HCT116 (cell line): ENCODE measurements around the gene IL10. TPM values are rescaled to one million over a fixed set of nuclear protein-coding genes. Genes with fewer than 3 reads are reported as not detected.

ENCODE experiments used
- ATAC-seq: fragments of 200-7000 bp; cut with Tn5 transposase; 2 replicates; pipeline ENCODE4 v1.9.1; 2020; ENCODE audit warnings: mild to moderate bottlenecking, moderate library complexity
- BruUV-seq: library from RNA; stranded (reverse); fragments of 400-500 nt; replicated peaks from 2 replicates; lab custom pipeline; 2021; lab: Mats Ljungman, UMichigan
- CTCF ChIA-PET: fragments of 300-600 bp; sonication (Branson Sonifier 250); formaldehyde crosslinking; loops from one replicate; lab custom pipeline; 2021; ENCODE audit warnings: antibody characterized with exemption; lab: Charles Lee
- POLR2A ChIA-PET: fragments of 300-600, 350-600 bp; sonication (Branson Sonifier 250); formaldehyde crosslinking; loops from one replicate; lab custom pipeline; 2021; ENCODE audit warnings: antibody characterized with exemption; lab: Charles Lee
- RAD21 ChIA-PET, 2 experiments: fragments of 300-600 bp; sonication (Branson Sonifier 250); formaldehyde crosslinking; loops; one replicate each; lab custom pipeline; 2023; ENCODE audit warnings: low total read pairs in 2 of 2; ENCODE audit not compliant: uncharacterized antibody in 2 of 2, unreplicated experiment in 2 of 2, low non-redundant PET in 1 of 2; lab: Charles Lee
- DNase-seq: peaks from one replicate; pipeline ENCODE4 v3.0.0-alpha.2; 2010; ENCODE audit warnings: low read depth, low spot score
- H2AFZ ChIP-seq: fragments of 200-600 bp; shearing (Covaris generic), sonication (generic); 2 replicates; pipeline ENCODE4 v1.6.1; 2017; ENCODE audit warnings: low read depth, mixed run types, mixed read lengths, antibody characterized with exemption, low read length; ENCODE audit not compliant: poor library complexity, severe bottlenecking
- H3K27ac ChIP-seq: 2 replicates; pipeline ENCODE4 v1.5.1; 2012; ENCODE audit warnings: low read depth, low read length
- H3K27me3 ChIP-seq: fragments of 200-600 bp; sonication (generic); 2 replicates; pipeline ENCODE4 v1.6.1; 2016; ENCODE audit warnings: mixed run types, low read length, mixed read lengths; ENCODE audit not compliant: insufficient read depth
- H3K36me3 ChIP-seq, 2 experiments: fragments of 200-500 bp in 1 of 2; fragments of 200-600 bp in 1 of 2; sonication (Bioruptor generic) in 1 of 2; sonication (generic) in 1 of 2; 2 replicates each; pipeline versions ENCODE4 v1.5.1 to v1.6.1; 2014 to 2016; ENCODE audit warnings: low read length in 2 of 2, inconsistent platforms in 1 of 2, mixed read lengths in 1 of 2, mixed run types in 1 of 2; ENCODE audit not compliant: insufficient read depth in 2 of 2, control insufficient read depth in 1 of 2
- H3K4me1 ChIP-seq, 2 experiments: fragments of 200-600 bp in 1 of 2; sonication (generic) in 1 of 2; 2 replicates each; pipeline versions ENCODE4 v1.5.1 to v1.6.1; 2012 to 2017; ENCODE audit warnings: low read length in 2 of 2, inconsistent platforms in 1 of 2, mild to moderate bottlenecking in 1 of 2, mixed read lengths in 1 of 2, mixed run types in 1 of 2, moderate library complexity in 1 of 2; ENCODE audit not compliant: insufficient read depth in 2 of 2, control insufficient read depth in 1 of 2
- H3K4me2 ChIP-seq: fragments of 200-600 bp; sonication (generic); 2 replicates; pipeline ENCODE4 v1.6.1; 2017; ENCODE audit warnings: mixed run types, low read length, mixed read lengths
- H3K4me3 ChIP-seq, 2 experiments: fragments of 200-600 bp in 1 of 2; sonication (generic) in 1 of 2; replicated peaks in 1 of 2; 2 replicates each; pipeline ENCODE4 v1.5.1; 2011 to 2016; ENCODE audit warnings: low read length in 2 of 2, control low read depth in 1 of 2, low read depth in 1 of 2, mild to moderate bottlenecking in 1 of 2, mixed read lengths in 1 of 2, mixed run types in 1 of 2
- H3K79me2 ChIP-seq: fragments of 200-600 bp; sonication (generic); 2 replicates; pipeline ENCODE4 v1.6.1; 2017; ENCODE audit warnings: mild to moderate bottlenecking, mixed run types, low read length, moderate library complexity, mixed read lengths; ENCODE audit not compliant: insufficient read depth
- H3K9ac ChIP-seq: fragments of 200-600 bp; sonication (generic); 2 replicates; pipeline ENCODE4 v1.6.1; 2016; ENCODE audit warnings: low read length, mixed read lengths
- H3K9me2 ChIP-seq: fragments of 200-600 bp; sonication (generic), shearing (Covaris generic); 2 replicates; pipeline ENCODE4 v1.6.1; 2017; ENCODE audit warnings: mixed run types, mild to moderate bottlenecking, moderate library complexity; ENCODE audit not compliant: insufficient read depth
- H3K9me3 ChIP-seq, 2 experiments: fragments of 200-500 bp in 1 of 2; fragments of 200-600 bp in 1 of 2; sonication (Bioruptor generic) in 1 of 2; sonication (generic) in 1 of 2; 2 replicates each; pipeline ENCODE4 v1.6.1; 2014 to 2017; ENCODE audit warnings: low read length in 2 of 2, mixed read lengths in 2 of 2, inconsistent platforms in 1 of 2, low read depth in 1 of 2, mild to moderate bottlenecking in 1 of 2, mixed run types in 1 of 2, moderate library complexity in 1 of 2; ENCODE audit not compliant: control insufficient read depth in 1 of 2, insufficient read depth in 1 of 2
- H4K20me1 ChIP-seq: fragments of 200-600 bp; sonication (generic), shearing (Covaris generic); 2 replicates; pipeline ENCODE4 v1.6.1; 2017; ENCODE audit warnings: mixed run types, mild to moderate bottlenecking, moderate library complexity; ENCODE audit not compliant: insufficient read depth
- ATF3 ChIP-seq: IDR thresholded peaks from 2 replicates; pipeline ENCODE4 v1.6.1; 2012
- CEBPB ChIP-seq: IDR thresholded peaks from 2 replicates; pipeline ENCODE4 v1.6.1; 2012; ENCODE audit warnings: low read depth
- CTCF ChIP-seq, 3 experiments: fragments of 200-600 bp in 1 of 3; sonication (generic) in 1 of 3; IDR thresholded peaks in 2 of 3; conservative IDR thresholded peaks in 1 of 3; 2 replicates each; pipeline ENCODE4 v1.5.1; 2012 to 2017; ENCODE audit warnings: low read depth in 2 of 3, low read length in 2 of 3, antibody characterized with exemption in 1 of 3, borderline replicate concordance in 1 of 3, control low read depth in 1 of 3, mild to moderate bottlenecking in 1 of 3, mixed read lengths in 1 of 3, mixed run types in 1 of 3, moderate library complexity in 1 of 3; ENCODE audit not compliant: insufficient read depth in 1 of 3
- EZH2 ChIP-seq: fragments of 200-600 bp; sonication (generic); IDR thresholded peaks from 2 replicates; pipeline ENCODE4 v1.6.1; 2017; ENCODE audit warnings: antibody characterized with exemption, mixed run types
- EZH2phosphoT487 ChIP-seq: fragments of 200-600 bp; IDR thresholded peaks from 2 replicates; pipeline ENCODE4 v1.6.1; 2018; ENCODE audit warnings: antibody characterized with exemption, borderline replicate concordance
- FOSL1 ChIP-seq: IDR thresholded peaks from 2 replicates; pipeline ENCODE4 v1.6.1; 2012; ENCODE audit warnings: low read depth
- JUND ChIP-seq: IDR thresholded peaks from 2 replicates; pipeline ENCODE4 v1.6.1; 2012
- POLR2AphosphoS5 ChIP-seq: IDR thresholded peaks from 2 replicates; pipeline ENCODE4 v1.6.1; 2011; ENCODE audit warnings: mild to moderate bottlenecking, low read depth, low read length, moderate library complexity
- RAD21 ChIP-seq: IDR thresholded peaks from 2 replicates; pipeline ENCODE4 v1.6.1; 2012; ENCODE audit warnings: low read depth, mild to moderate bottlenecking
- REST ChIP-seq: IDR thresholded peaks from 2 replicates; pipeline ENCODE4 v1.6.1; 2012; ENCODE audit warnings: low read depth
- SIN3A ChIP-seq: IDR thresholded peaks from 2 replicates; pipeline ENCODE4 v1.6.1; 2012; ENCODE audit warnings: low read depth
- SP1 ChIP-seq: IDR thresholded peaks from 2 replicates; pipeline ENCODE4 v1.6.1; 2012; ENCODE audit warnings: low read depth
- SRF ChIP-seq: IDR thresholded peaks from 2 replicates; pipeline ENCODE4 v1.6.1; 2012; ENCODE audit warnings: low read depth
- TCF7L2 ChIP-seq: IDR thresholded peaks from 2 replicates; pipeline ENCODE4 v1.7.0; 2011; ENCODE audit warnings: borderline replicate concordance, inconsistent platforms; ENCODE audit not compliant: insufficient read depth, insufficient read length; ENCODE audit errors: extremely low read depth
- YY1 ChIP-seq: IDR thresholded peaks from 2 replicates; pipeline ENCODE4 v1.6.1; 2011; ENCODE audit warnings: low read length, low read depth, moderate library complexity, mild to moderate bottlenecking; ENCODE audit not compliant: insufficient replicate concordance; ENCODE audit errors: extremely low read depth
- ZBTB33 ChIP-seq: IDR thresholded peaks from 2 replicates; pipeline ENCODE4 v1.6.1; 2011; ENCODE audit warnings: mild to moderate bottlenecking, low read length, moderate library complexity; ENCODE audit not compliant: insufficient replicate concordance; ENCODE audit errors: extremely low read depth
- ZNF274 ChIP-seq: fragments of 200-500 bp; sonication (Bioruptor generic); IDR thresholded peaks from 2 replicates; pipeline ENCODE4 v1.6.1; 2014; ENCODE audit warnings: mild to moderate bottlenecking, low read depth, low read length, inconsistent platforms
- intact Hi-C: fragments of 100-400 bp; cut with micrococcal nuclease; formaldehyde crosslinking; loops from 2 replicates; pipeline ENCODE4 v1.10.0; 2022
- total RNA-seq: library from RNA; stranded (reverse); gene quantifications from one replicate; pipeline ENCODE4 v1.2.1, GENCODE V29; 2021; ENCODE audit not compliant: unreplicated experiment

IL10 gene
- total RNA-seq, 1 experiment from 2014 or later: not detected

GRCh38 chr1:206784471-206784903 lies 12.2 kb upstream of the IL10 start:
- Histone ChIP-seq H3K36me3 (no peaks in the 10 kb centered on the region), H3K9me2 (no peaks in the 10 kb centered on the region), H3K9me3 (no peaks in the 10 kb centered on the region), H2AFZ (no peak overlapping the region), H3K4me3 (no peak overlapping the region), H3K4me2 (no peak overlapping the region), H4K20me1 (no peaks in the 10 kb centered on the region), H3K9ac (no peak overlapping the region), H3K79me2 (no peaks in the 10 kb centered on the region), H3K27me3 (peaks cover 11% of the 10 kb centered on the region; the same call in 1 of the 2 replicates), H3K4me1 (no peaks in the 10 kb centered on the region), H3K27ac (no peak overlapping the region)
- CTCF ChIA-PET: no interaction called here
- no peak for ATAC-seq
- POLR2A ChIA-PET: no interaction called here
- BruUV-seq: no TSS peak
- no peak for DNase-seq
- RAD21 ChIA-PET: no interaction called here
- intact Hi-C loops: no loop called here
- TF ChIP-seq JUND: no peak
- TF ChIP-seq SIN3A: no peak
- TF ChIP-seq REST: no peak
- no peak for TF ChIP-seq SP1
- TF ChIP-seq EZH2: no peak
- TF ChIP-seq POLR2AphosphoS5: no peak
- no peak for TF ChIP-seq ATF3
- no peak for TF ChIP-seq YY1
- no peak for TF ChIP-seq SRF
- no peak for TF ChIP-seq FOSL1
- no peak for TF ChIP-seq ZBTB33
- TF ChIP-seq CEBPB: no peak
- no peak for TF ChIP-seq ZNF274
- no peak for TF ChIP-seq CTCF (IDR thresholded peaks at IDR 0.05 in 2 of 3, conservative IDR thresholded peaks at IDR 0.05 in 1 of 3; ENCODE audit: borderline replicate concordance in 1 of 3, insufficient read depth in 1 of 3, low read depth in 2 of 3, low read length in 2 of 3)
- no peak for TF ChIP-seq EZH2phosphoT487
- TF ChIP-seq RAD21: no peak
- TF ChIP-seq TCF7L2: no peak
